ENCODE measurements around the gene MBTPS2.

MBTPS2 gene

DNA sequence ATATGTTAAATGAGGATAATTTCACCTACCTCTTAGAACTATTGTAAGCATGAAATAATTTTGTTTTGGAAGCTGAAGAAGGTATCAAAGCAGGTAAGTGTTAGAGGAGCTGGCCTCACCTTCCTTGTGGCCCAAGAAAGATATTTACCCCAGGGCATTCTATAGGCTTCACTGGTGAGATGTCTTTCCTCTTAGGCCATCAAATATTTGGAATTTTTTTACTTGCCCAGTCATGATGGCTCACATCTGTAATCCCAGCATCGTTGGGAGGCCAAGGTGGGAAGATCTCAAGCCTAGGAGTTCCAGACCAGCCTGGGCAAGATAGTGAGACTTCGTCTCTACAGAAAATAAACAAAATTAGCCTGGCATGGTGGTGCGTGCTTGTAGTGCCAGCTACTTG lies 95.0 kb downstream of the MBTPS2 start (continued):
- TF ChIP-seq, protein P1, sequence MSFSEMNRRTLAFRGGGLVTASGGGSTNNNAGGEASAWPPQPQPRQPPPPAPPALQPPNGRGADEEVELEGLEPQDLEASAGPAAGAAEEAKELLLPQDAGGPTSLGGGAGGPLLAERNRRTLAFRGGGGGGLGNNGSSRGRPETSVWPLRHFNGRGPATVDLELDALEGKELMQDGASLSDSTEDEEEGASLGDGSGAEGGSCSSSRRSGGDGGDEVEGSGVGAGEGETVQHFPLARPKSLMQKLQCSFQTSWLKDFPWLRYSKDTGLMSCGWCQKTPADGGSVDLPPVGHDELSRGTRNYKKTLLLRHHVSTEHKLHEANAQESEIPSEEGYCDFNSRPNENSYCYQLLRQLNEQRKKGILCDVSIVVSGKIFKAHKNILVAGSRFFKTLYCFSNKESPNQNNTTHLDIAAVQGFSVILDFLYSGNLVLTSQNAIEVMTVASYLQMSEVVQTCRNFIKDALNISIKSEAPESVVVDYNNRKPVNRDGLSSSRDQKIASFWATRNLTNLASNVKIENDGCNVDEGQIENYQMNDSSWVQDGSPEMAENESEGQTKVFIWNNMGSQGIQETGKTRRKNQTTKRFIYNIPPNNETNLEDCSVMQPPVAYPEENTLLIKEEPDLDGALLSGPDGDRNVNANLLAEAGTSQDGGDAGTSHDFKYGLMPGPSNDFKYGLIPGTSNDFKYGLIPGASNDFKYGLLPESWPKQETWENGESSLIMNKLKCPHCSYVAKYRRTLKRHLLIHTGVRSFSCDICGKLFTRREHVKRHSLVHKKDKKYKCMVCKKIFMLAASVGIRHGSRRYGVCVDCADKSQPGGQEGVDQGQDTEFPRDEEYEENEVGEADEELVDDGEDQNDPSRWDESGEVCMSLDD (tag by site-specific recombination; IDR thresholded peaks at IDR 0.05) = no peak
- TF ChIP-seq ZNF664 (tag by site-specific recombination; IDR thresholded peaks at IDR 0.05) (no peak), GLI4 (tag by site-specific recombination; IDR thresholded peaks at IDR 0.05) (no peak), BCL11A (tag by site-specific recombination; IDR thresholded peaks at IDR 0.05; ENCODE audit: low read depth) (no peak), ZNF621 (tag by site-specific recombination; IDR thresholded peaks at IDR 0.05) (no peak), ZNF202 (tag by site-specific recombination; IDR thresholded peaks at IDR 0.05; ENCODE audit: borderline replicate concordance) (no peak)
